Embryonic facial prominence (tissue), 1 donor: ENCODE measurements around the gene OR6X1.

Source experiments
- DNase-seq: peaks from one replicate; pipeline ENCODE4 v3.0.0-alpha.2; 2016; ENCODE audit errors: extremely low spot score

OR6X1 gene, protein sequence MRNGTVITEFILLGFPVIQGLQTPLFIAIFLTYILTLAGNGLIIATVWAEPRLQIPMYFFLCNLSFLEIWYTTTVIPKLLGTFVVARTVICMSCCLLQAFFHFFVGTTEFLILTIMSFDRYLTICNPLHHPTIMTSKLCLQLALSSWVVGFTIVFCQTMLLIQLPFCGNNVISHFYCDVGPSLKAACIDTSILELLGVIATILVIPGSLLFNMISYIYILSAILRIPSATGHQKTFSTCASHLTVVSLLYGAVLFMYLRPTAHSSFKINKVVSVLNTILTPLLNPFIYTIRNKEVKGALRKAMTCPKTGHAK

DNA sequence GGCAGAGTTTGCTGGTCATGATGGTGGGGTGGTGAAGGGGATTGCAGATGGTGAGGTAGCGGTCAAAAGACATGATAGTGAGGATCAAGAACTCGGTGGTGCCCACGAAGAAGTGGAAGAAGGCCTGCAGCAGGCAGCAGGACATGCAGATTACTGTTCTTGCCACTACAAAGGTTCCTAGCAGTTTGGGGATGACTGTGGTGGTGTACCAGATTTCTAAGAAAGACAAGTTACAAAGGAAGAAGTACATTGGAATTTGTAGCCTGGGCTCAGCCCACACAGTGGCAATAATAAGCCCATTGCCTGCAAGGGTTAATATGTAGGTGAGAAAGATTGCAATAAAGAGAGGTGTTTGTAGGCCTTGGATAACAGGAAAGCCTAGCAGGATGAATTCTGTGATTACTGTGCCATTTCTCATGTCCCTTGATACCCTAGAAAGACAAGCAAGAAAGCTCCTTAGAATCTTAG is at the start of gene OR6X1:
Gene OR6X1, minus strand, starts transcription at position 418 of the 468 bp plus-strand sequence. Its CDS starts 0 bp downstream, at position 418.
- no peak for DNase-seq

DNA sequence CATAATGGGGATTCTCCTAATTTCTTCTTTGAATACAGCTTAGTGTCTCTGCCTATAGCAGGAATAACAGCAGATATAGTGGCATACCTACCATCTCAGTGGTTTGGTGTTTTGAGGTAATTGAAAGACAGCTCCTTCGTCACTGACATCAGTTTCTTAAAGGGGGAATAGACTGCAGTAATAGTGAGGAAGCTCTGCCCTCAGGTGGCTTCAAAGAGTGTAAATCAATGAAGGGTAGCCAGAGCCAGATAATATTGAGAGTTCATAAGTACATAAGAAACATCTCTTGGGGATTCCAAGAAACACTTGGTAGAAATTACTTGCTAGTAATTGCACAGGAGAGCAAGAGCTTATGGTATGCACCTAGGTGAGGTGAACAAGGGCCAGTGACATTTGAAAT is 47.4 kb upstream of the OR6X1 start:
- no peak for DNase-seq

- DNase-seq: no peak
These were observed 45.7 kb upstream of the OR6X1 start for GRCh38 chr11:123800036-123800435.

- peak; percentile 13 for DNase-seq
These were observed 45.1 kb upstream of the OR6X1 start for GRCh38 chr11:123799438-123799837.

DNA sequence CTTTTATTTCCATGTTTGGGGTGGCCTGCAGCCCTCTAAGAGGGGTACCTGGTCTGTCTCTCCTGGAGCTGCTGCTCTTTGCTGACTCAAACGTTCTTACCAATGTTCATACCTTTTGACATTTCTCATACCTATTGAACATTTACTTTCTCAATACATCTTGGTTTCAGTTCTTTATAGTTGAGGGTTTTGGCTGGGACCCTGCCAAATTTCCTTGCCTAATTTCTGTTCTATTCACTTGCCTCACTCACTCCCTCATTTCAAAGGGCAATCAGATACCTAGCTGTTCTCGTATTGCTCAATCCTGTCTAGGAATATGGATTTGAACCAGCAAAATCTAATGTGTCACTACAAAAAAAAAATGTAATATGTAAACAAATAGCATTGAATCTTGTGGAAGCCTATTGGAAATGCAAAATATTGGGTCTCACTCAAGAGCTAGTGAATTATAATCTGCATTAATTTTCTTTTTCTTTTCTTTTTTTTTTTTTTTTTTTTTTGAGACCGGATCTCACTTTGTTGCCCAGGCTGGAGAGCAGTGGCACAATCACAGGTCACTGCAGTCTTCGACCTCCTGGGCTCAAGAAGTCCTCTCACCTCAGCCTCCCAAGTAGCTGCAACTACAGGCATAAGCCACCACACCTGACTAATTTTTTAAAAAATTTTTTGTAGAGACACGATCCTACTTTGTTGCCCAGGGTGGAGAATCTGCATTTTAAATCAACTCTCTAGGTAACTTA is 44.4 kb upstream of the OR6X1 start:
- no peak for DNase-seq

DNA sequence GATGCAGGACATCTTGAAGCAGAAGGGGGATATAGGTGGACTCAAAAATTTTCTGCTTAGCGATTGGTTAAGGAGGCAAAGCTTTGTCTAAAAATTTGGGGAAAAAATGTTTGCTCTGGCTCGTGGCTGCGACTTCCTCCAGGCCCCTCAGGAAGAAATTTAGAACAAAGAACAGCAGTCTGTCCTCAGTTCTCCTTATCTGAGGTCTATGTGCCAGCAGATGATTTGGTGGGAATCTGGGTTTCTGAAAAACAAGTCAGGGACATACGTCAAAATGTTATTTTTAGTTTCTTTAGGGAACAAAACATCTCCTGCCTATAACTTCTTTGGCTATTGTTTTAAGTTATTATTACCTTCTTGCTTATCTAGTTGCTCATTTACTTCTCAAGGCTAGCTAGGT is 43.8 kb upstream of the OR6X1 start:
- DNase-seq: no peak

- no peak for DNase-seq
These were observed 43.2 kb upstream of the OR6X1 start for GRCh38 chr11:123797541-123797940.

- DNase-seq: no peak
These were observed 42.8 kb upstream of the OR6X1 start for GRCh38 chr11:123797114-123797513.

DNA sequence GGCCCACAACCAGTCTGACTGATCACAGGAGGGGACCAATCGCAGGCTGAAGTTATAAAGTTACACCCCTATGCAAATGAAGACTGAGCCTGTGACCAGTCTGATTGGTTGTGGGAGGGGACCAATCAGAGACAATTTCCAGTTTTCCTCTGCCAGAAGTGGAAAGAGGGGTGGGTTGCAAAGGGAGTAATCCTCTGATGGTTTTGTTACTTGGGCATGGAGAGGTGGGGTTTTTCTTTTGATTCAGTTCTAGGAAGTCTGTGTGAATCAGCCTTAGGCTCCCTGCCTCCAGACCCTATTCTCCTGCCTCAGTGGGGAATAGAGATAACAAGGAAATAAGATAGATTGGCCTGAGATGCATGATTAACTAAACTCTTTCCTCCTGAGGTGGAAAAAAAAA is 41.9 kb upstream of the OR6X1 start:
- DNase-seq: no peak

- DNase-seq: no peak
These were observed 29.2 kb upstream of the OR6X1 start for GRCh38 chr11:123783536-123783935.

- no peak for DNase-seq
These were observed 24.2 kb upstream of the OR6X1 start for GRCh38 chr11:123778511-123778910.

DNA sequence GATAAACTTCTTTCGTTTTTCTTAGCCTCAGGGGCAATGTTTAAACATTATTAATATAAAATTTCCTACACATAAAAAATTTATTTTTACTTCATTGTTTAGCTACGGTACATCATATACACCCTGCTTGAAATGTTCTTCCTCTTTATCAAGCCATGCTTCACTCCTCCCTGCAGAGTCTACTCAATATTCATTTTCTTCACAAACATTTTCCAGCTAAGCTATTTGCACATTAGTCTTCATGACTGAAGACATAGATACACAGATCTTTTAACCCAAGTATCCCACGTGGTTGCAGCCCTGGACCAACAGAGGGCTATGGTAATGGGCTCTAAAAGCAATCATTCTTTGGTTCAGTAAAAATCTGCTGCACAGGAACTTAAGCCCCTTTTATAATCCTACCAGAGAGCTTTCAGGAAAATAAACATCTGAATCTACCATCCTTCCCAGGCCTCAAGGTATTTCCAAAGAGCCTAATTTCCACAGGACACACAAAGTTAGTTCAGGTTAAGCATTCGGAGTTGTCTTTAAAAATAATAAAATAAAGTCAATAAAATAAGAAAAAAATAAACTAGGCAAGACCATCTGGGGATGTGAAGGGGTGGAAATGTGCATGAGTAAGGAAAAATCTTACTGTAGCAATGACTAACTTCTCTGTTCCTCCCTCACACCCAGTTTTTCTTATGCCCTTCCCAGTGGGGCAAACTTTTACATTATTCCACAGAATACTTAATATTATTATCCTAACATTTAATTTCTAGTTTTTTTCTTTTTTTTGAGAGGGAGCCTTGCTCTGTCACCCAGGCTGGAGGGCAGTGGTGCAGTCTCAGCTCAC is 21.6 kb upstream of the OR6X1 start:
- no peak for DNase-seq

- no peak for DNase-seq
These were observed 21.0 kb upstream of the OR6X1 start for GRCh38 chr11:123775289-123775688.

GRCh38 chr11:123773959-123774358 is 19.6 kb upstream of the OR6X1 start:
- DNase-seq: no peak

DNA sequence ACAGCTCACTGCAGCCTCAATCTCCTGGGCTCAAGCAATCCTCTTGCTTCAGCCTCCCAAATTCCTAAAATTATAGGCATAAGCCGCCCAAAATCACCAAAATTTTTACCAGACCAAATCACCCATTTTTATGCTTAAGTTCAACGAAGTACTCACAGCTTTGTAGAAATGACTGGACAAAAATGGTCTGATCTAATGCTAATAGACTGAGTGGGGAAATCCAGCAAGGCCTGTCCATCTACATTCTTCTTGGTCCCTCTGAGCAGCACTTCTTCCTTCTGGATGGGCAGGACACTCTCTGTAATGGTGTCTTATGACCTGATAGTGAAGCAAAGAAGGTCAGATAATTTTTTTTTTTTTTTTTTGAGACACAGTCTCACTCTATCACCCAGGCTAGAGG is 18.7 kb upstream of the OR6X1 start:
- DNase-seq: no peak

- DNase-seq: no peak
These were observed 17.3 kb upstream of the OR6X1 start for GRCh38 chr11:123771664-123772063.

DNA sequence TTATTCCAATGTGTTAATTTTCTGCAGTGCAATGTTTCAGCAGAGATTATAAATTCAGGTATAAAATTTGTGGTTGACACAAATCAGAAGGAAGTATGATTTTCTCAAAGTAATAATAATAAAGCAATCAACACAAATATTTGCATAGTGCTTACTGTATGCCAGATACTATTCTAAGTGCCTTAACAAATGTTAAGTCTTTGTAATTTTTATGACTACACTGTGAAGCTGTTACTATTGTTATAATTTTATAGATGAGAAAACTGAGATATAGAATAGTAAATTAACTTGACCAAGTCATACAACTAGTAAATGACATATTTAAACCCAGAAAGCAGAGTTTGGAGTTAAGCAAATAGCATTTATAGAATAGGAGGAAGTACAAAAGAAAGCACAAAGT is 16.4 kb upstream of the OR6X1 start:
- DNase-seq: no peak

GRCh38 chr11:123765601-123766000 is 11.3 kb upstream of the OR6X1 start:
- no peak for DNase-seq

DNA sequence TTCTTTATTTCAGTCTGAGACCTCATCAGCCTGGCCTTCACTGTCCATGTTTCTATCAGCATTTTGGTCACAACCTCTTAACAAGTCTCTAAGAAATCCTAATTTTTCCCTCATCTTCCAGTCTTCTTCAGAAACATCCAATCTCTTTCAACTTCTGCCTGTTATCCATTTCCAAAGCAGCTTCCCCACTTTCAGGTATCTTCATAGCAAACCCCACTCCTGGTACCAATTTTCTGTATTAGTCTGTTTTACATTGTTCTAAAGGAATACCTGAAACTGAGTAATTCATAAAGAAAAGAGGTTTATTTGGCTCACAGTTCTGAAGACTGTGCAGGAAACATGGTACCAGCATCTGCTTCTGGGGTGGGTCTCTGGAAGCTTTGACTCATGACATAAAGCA is 8.1 kb upstream of the OR6X1 start:
- no peak for DNase-seq

DNA sequence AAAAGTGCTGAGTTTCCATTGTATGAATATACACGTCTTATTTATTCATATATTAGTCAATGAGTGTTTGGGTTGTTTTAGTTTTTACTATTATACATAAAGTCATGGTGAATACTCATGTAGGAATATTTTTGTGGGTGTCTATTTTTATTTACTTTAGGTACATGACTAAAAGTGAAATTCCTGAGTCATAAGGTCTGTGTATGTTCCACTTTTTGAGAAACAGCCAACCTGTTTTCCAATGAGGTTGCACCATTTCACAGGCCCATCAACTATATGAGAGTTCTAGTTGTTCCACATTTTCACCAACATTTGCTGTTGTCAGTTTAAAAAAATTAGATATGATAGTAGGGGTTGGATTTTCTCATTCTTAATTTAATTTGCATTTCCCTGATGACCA is 6.6 kb upstream of the OR6X1 start:
- no peak for DNase-seq

- no peak for DNase-seq
These were observed 3.7 kb upstream of the OR6X1 start for GRCh38 chr11:123757976-123758375.

GRCh38 chr11:123755813-123756212 is 1.5 kb upstream of the OR6X1 start:
- DNase-seq: no peak
